Muscle of leg (tissue), 11 donors: Measurements from ENCODE around the gene SSBP3. TPM values are rescaled to one million over a fixed set of nuclear protein-coding genes. Genes with fewer than 3 reads are reported as not detected.
A peak's percentile ranks its signal among the peaks of the same experiment; 100 is the strongest.

ENCODE experiments used
- DNase-seq: peaks from one replicate; pipeline ENCODE4 v3.0.0; 2013
- H3K27ac ChIP-seq: one replicate; pipeline ENCODE4 v1.5.1; 2013; ENCODE audit warnings: mild to moderate bottlenecking, low read length, control low read depth
- H3K27me3 ChIP-seq: one replicate; pipeline ENCODE4 v1.6.1; 2013; ENCODE audit warnings: low read length; ENCODE audit not compliant: control insufficient read depth, insufficient read depth
- H3K36me3 ChIP-seq: one replicate; pipeline ENCODE4 v1.6.1; 2013; ENCODE audit warnings: low read length; ENCODE audit not compliant: control insufficient read depth, insufficient read depth
- H3K4me1 ChIP-seq: one replicate; pipeline ENCODE4 v1.6.1; 2013; ENCODE audit warnings: low read length; ENCODE audit not compliant: control insufficient read depth, insufficient read depth
- H3K4me3 ChIP-seq: one replicate; pipeline ENCODE4 v1.5.1; 2013; ENCODE audit warnings: low read length, control low read depth
- H3K9me3 ChIP-seq: replicated peaks from 2 replicates; pipeline ENCODE4 v1.6.1; 2013; ENCODE audit warnings: low read depth, low read length; ENCODE audit not compliant: control insufficient read depth
- WGBS: methylation state at CpG from one replicate; pipeline ENCODE4 v1.1.5; 2013; ENCODE audit warnings: missing lambda C conversion rate; ENCODE audit not compliant: insufficient coverage; 5-methylcytosine and 5-hydroxymethylcytosine counted together
- polyA plus RNA-seq, 8 donors: library from polyadenylated mRNA; unstranded; fragments of 120-200 nt; gene quantifications; one replicate each; pipeline versions ENCODE4 v1.2.1 to v1.2.3, GENCODE V29; 2013; ENCODE audit warnings: inconsistent platforms in 1 of 8, low replicate concordance in 1 of 8; ENCODE audit not compliant: insufficient read length in 8 of 8, insufficient read depth in 1 of 8
- total RNA-seq: library from RNA; stranded (reverse); fragments of 120-200 nt; gene quantifications from one replicate; pipeline ENCODE4 v1.2.4, GENCODE V29; 2013

The SSBP3 gene
- total and polyA plus RNA-seq, 9 donors, result 14.9 to 63.8 (median 54.2) TPM

DNA sequence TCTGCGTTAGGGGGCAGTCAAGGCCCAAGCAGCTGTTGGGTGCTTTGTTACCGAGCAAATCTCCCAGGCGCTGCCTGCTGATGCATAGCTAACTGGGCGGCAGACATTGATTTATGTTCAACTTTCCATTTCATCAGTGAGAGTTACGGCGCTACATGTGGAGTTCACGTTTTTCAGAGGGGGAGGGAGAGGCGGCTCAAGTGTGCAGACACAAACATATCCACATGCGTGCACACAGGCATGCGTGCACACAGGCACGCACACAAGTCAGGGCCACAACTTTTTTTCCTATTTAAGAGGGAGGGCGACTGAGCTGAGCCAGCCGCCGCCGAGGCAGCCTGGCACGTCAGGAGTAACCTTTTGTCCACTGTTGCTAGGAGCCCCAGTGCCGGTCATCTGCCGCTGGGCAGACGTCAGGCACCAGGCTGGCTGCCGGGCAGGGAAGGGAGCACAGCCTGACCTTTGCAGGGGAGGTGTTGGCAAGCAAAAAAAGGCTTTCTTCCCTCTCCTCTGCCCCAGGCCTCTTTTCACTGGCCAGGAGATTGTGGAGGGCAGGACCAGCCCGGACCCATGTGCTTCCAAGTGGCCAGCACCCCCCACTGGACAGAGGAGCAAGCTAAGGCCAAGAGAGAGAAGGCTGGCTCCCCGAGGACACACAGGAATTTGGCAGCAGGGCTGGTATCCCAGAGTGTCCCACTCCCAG is 133.0 kb downstream of the SSBP3 start:
- Histone ChIP-seq H3K4me3 (no peak overlapping the region), H3K36me3 (no peaks in the 10 kb centered on the region), H3K27me3 (no peaks in the 10 kb centered on the region), H3K4me1 (peaks cover 92% of the 10 kb centered on the region), H3K9me3 (no peaks in the 10 kb centered on the region), H3K27ac (peak overlapping the region; percentile 98)
- peak; percentile 96 for DNase-seq
- WGBS, result 9% methylated on average over 15 of the region's 22 CpGs

- no peaks in the 10 kb centered on the region for H3K9me3 ChIP-seq
- H3K4me1 ChIP-seq, result peaks cover 88% of the 10 kb centered on the region
- 46% methylated on average over 2 of the region's 4 CpGs for WGBS
- H3K27ac ChIP-seq, result peak overlapping the region; percentile 98
- H3K4me3 ChIP-seq, result no peak overlapping the region
- DNase-seq, result no peak
- H3K27me3 ChIP-seq, result no peaks in the 10 kb centered on the region
- H3K36me3 ChIP-seq, result no peaks in the 10 kb centered on the region
Observed at GRCh38 chr1:54272772-54273091, 133.5 kb downstream of the SSBP3 start.

- Histone ChIP-seq H3K4me1 (peaks cover 87% of the 10 kb centered on the region), H3K36me3 (no peaks in the 10 kb centered on the region), H3K27me3 (no peaks in the 10 kb centered on the region), H3K9me3 (no peaks in the 10 kb centered on the region), H3K4me3 (no peak overlapping the region), H3K27ac (peak overlapping the region; percentile 98)
- WGBS, result no CpG with 5 or more reads among the region's 2 CpGs
- DNase-seq, result no peak
Observed at GRCh38 chr1:54272134-54272533, 134.1 kb downstream of the SSBP3 start.

DNA sequence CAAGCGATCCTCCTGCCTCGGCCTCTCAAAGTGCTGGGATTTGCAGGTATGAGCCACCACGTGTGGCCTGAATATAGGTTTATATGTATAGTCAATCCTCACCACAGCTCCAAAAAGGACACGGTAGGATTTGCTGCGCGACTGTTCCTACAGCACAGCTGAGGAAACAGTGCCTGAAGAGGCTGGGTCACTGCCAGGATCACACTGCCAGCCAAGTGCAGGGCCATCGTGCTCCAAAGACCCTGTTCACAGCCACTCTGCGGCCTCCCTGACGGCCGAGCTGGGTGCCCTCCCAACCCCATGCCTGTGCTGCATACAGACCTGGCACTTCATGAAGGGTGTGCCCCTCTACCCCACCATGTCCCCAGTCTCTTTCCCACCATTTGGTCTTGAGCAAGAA is 134.9 kb downstream of the SSBP3 start:
- peaks cover 4% of the 10 kb centered on the region for H3K36me3 ChIP-seq
- H3K27ac ChIP-seq, result no peak overlapping the region
- no peak for DNase-seq
- H3K4me3 ChIP-seq, result no peak overlapping the region
- WGBS, result 79% methylated on average over 6 of the region's 10 CpGs
- H3K9me3 ChIP-seq, result no peaks in the 10 kb centered on the region
- H3K4me1 ChIP-seq, result peaks cover 86% of the 10 kb centered on the region
- no peaks in the 10 kb centered on the region for H3K27me3 ChIP-seq

GRCh38 chr1:54270543-54270942 is 135.7 kb downstream of the SSBP3 start:
- WGBS, result 100% methylated on average over 2 of the region's 7 CpGs

GRCh38 chr1:54268762-54269297 is 137.4 kb downstream of the SSBP3 start:
- WGBS, result 52% methylated on average over 8 of the region's 9 CpGs
- peaks cover 62% of the 10 kb centered on the region for H3K4me1 ChIP-seq

More at GRCh38 chr1:54270543-54270942, 135.7 kb downstream of the SSBP3 start:
- Histone ChIP-seq H3K27ac (no peak overlapping the region), H3K9me3 (no peaks in the 10 kb centered on the region), H3K4me3 (no peak overlapping the region), H3K36me3 (peaks cover 7% of the 10 kb centered on the region), H3K4me1 (peaks cover 79% of the 10 kb centered on the region), H3K27me3 (no peaks in the 10 kb centered on the region)
- DNase-seq, result no peak

GRCh38 chr1:54267815-54268761 is 138.1 kb downstream of the SSBP3 start:
- H3K27ac ChIP-seq, result no peak overlapping the region

More at GRCh38 chr1:54268762-54269297, 137.4 kb downstream of the SSBP3 start:
- no peak overlapping the region for H3K4me3 ChIP-seq
- H3K36me3 ChIP-seq, result peaks cover 7% of the 10 kb centered on the region
- no peaks in the 10 kb centered on the region for H3K9me3 ChIP-seq
- H3K27ac ChIP-seq, result no peak overlapping the region
- no peaks in the 10 kb centered on the region for H3K27me3 ChIP-seq
- DNase-seq, result no peak

DNA sequence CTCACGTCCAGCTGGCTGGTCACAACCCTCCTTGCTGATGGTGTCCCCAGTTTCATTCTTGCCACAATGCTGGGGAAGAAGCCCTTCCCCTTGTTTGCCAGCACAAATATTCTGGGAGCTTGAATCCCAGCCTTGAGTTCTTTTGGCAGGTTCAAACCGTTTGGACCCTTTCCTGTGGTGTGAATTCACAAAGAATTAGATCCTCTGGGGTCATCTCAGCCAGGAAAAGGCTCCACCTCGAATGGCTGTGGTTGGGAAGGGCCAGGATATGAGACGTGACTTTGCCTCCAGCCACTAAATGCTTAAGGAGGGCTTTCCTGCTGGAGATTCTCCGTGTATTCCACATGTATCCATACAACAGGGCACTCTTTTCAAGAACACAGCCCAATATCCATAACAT is 139.3 kb downstream of the SSBP3 start:
- no peaks in the 10 kb centered on the region for H3K9me3 ChIP-seq
- no peak overlapping the region for H3K27ac ChIP-seq
- no peak overlapping the region for H3K4me3 ChIP-seq
- H3K27me3 ChIP-seq, result no peaks in the 10 kb centered on the region
- peak; percentile 62 for DNase-seq
- 32% methylated on average over 4 of the region's 5 CpGs for WGBS
- peaks cover 7% of the 10 kb centered on the region for H3K36me3 ChIP-seq
- peaks cover 54% of the 10 kb centered on the region for H3K4me1 ChIP-seq

More at GRCh38 chr1:54267815-54268761, 138.1 kb downstream of the SSBP3 start:
- 70% methylated on average over 12 of the region's 17 CpGs for WGBS
- Histone ChIP-seq H3K36me3 (peaks cover 7% of the 10 kb centered on the region), H3K4me1 (peaks cover 61% of the 10 kb centered on the region), H3K27me3 (no peaks in the 10 kb centered on the region), H3K9me3 (no peaks in the 10 kb centered on the region), H3K4me3 (no peak overlapping the region)
- no peak for DNase-seq

- no peak overlapping the region for H3K27ac ChIP-seq
- no peaks in the 10 kb centered on the region for H3K9me3 ChIP-seq
- H3K4me3 ChIP-seq, result no peak overlapping the region
- H3K36me3 ChIP-seq, result peaks cover 9% of the 10 kb centered on the region
- no peaks in the 10 kb centered on the region for H3K27me3 ChIP-seq
- DNase-seq, result no peak
- WGBS, result no CpG with 5 or more reads among the region's 2 CpGs
- H3K4me1 ChIP-seq, result peaks cover 47% of the 10 kb centered on the region
Observed at GRCh38 chr1:54266195-54266594, 140.0 kb downstream of the SSBP3 start.

DNA sequence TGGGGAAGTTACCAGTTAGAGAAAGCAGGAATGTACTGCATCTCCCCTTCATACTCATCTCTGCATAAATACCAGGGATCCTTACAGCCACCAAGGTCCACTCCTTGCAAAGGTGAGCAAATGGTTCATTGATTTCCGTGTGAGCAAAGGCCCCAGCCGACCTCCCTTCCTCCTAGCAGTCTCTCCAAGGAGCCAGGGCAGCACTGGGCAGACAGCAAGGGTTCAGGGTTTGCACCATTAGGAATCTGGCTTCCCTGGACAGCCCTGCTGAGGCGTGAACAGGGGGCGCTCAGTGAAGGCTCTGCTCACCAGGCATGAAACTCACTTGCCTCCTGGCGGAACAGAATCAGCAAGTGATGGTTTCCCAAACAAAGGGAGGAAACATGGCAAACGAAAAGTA is 140.5 kb downstream of the SSBP3 start:
- no peak for DNase-seq
- H3K36me3 ChIP-seq, result peaks cover 9% of the 10 kb centered on the region
- H3K4me1 ChIP-seq, result peaks cover 45% of the 10 kb centered on the region
- H3K27me3 ChIP-seq, result no peaks in the 10 kb centered on the region
- no peaks in the 10 kb centered on the region for H3K9me3 ChIP-seq
- no peak overlapping the region for H3K4me3 ChIP-seq
- WGBS, result 76% methylated on average over 6 of the region's 6 CpGs
- no peak overlapping the region for H3K27ac ChIP-seq
